ENCODE results near the gene UNC79.
"Not testable (repeated sequence)": the region's sequence is repeated elsewhere in the genome, so short reads cannot be mapped to it uniquely, and the experiment has no call there.

Gene UNC79

GRCh38 chr14:93430315-93431035 is at the start of gene UNC79:
UNC79 (plus strand) TSS chr14:93430939; CDS start chr14:93431030, 91 bp downstream.
- no peak for DNase-seq (ENCODE audit: low read depth, low spot score)

DNA sequence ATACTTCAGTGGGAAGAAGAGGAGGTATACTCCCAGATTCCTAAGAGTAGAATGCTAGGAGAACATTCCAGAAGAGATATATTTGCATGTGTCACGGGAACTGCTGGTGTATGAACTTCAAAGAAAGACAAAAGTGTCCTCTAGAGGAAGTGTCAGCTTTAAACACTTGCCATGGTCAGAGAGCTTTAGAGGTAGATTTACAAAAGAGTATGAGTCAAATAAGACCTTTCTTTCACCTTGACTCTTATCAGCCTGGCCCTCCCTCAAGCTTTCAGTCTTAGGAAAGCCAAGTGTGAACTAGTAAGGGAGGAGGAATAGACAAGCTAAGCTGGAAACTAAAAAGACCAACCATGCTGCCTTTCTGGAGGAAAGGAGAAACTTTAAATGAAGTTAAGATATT is 49.1 kb upstream of the UNC79 start:
- no peak for DNase-seq (ENCODE audit: low read depth, low spot score)

DNA sequence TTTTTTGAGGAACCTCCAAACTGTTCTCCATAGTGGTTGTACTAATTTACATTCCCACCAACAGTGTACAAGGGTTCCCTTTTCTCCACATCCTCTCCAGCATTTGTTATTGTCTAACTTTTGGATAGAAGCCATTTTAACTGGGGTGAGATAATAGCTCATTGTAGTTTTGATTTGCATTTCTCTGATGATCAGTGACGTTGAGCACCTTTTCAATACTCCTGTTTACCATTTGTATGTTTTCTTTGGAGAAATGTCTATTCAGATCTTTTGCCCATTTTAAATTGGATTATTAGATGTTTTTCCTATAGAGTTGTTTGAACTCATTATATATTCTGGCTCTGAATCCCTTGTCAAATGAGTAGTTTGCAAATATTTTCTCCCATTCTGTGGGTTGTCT is 46.5 kb upstream of the UNC79 start:
- DNase-seq (ENCODE audit: low read depth, low spot score): not testable (repeated sequence)

- DNase-seq (ENCODE audit: low read depth, low spot score): no peak
Observed at GRCh38 chr14:93395231-93395630, 35.5 kb upstream of the UNC79 start.

- no peak for DNase-seq (ENCODE audit: low read depth, low spot score)
Observed at GRCh38 chr14:93396456-93396855, 34.3 kb upstream of the UNC79 start.

DNA sequence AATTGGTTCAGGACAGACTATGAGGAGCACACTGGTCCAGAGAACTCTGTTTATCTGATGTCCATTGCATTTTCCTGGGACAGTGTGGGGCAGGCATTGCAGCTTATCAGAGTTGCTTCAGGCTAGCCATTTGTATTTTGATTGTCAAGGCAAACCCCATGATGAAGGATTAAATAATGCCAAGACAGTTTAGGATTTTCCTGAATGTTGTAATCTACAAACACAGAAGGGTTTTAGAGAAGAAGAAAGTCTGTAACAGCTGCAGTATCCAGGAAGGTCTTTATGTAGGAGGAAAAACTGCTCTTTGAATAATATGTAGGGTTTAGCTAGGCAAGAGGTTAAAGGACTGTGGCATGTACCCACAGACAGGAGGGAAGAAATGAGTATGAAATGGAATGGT is 32.2 kb upstream of the UNC79 start:
- DNase-seq (ENCODE audit: low read depth, low spot score): no peak

DNA sequence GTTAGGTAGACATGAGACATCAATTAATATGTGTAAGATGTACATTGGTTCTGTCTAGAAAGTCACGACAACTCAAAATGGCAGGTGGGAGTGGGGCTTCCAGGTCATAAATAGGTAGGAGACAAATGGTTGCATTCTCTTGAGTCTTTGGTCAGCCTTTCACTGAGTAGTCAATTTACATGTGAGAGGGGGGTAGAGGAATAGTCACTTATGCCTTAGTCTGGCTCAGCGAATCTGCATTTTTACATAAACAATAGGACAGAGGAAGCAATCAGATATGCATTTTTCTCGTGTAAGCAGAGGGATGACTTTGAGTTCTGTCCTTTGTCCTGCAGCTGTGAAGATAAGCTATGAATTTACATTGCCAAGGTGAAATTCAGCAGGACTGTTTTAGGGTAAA is 27.8 kb upstream of the UNC79 start:
- DNase-seq (ENCODE audit: low read depth, low spot score): no peak

DNA sequence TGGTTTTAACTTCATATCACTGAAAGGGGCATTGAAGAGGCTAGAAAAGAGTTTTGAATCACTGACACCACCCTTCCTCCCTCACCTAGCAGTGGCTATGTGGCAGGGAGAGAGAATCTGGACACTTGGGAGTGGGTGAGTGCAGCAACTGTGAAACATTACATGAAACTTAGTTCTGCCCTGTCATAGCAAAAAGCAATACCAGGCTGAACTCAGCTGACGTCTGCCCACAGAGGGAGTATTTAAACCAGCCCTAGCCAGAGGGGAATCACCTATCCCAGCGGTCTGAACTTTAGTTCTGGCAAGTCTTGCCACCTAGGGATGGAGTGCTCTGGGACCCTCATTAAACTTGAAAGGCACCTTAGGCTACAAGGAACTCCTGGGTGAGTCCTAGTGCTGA is 20.7 kb upstream of the UNC79 start:
- no peak for DNase-seq (ENCODE audit: low read depth, low spot score)

DNA sequence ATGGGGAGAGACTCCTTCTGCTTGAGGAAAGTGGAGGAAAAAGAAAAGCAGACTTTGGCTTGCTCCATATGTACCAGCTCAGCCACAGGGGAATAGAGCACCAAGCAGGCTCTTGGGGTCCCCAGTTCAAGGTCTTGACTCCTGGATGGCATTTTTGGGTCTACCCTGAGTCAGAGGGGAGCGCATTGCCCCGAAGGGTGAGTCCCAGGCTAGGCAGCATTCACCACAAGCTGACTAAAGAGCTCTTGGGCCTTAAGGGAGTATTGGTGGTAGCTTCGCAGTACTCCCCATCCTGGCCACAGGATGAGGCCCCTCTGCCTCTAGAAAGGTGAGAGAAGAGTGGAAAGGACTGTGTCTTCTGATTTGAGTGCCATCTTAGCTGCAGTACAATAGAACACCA is 19.8 kb upstream of the UNC79 start:
- DNase-seq (ENCODE audit: low read depth, low spot score): no peak

DNA sequence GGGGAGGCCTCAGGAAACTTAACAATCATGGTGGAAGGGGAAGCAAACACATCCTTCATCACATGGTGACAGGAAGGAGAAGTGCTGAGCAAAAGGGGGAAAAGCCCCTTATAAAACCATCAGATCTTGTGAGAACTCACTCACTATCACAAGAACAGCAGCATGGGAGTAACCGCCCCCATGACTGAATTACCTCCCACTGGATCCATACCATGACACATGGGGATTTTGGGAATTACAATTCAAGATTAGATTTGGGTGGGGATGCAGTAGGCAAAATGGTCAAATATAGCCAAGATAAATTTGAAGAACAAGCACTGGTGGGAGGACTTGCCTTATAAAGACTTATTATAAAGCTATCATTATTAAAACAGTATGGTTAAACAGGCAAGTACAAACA is 5.6 kb upstream of the UNC79 start:
- not testable (repeated sequence) for DNase-seq (ENCODE audit: low read depth, low spot score)

DNA sequence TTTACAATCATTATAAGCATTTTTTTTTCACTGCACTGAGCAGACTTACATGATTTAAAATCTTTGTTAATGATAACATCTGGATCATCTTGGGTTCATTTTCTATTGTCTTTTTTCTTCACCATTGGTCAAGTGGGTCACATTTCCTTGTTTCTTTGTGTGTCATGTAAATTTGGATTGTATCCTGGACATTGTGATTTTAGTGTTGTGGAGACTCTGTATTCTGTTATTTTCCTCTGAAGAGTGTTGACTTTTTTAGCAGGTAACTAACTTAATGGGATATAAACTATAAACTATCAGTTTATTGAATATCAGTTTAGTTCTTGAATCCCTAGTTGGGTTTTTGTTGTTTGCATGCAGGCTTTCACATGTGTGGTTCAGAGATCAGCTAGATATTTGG is 4.0 kb upstream of the UNC79 start:
- DNase-seq (ENCODE audit: low read depth, low spot score): no peak

DNA sequence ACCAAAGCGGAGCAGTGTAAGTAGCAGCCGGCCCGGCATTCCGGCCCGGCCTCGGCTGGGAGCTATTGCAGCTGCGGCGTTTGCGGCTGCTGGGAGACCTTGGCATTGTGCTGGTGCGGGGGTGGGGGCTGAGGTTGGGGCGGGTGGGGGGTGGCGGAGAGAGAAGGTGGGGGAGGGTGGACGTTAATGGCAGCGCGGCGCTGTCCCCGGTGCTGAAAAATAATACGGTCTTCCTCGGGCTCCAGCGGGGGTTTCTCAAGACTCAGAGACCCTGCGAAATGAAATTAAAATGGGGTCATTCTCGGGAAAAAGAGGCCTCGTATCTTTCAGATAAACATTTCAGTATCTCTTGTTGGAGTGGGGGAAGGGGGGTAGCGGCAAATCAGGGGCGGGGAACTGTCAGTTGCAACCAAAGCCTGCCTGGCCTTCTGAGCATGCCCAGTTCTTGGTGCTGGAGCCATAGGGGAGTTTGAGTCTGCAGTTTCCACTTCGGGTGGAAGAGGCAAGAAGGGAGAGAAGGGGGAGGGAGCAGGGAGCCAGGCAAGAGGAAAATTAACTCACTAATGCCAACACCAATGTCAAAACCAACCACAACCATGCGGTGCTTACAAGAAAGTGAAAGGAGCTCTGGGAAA is 414 bp downstream of the UNC79 start:
- DNase-seq (ENCODE audit: low read depth, low spot score): no peak

- DNase-seq (ENCODE audit: low read depth, low spot score): no peak
Observed at GRCh38 chr14:93454224-93454623, 23.5 kb downstream of the UNC79 start.

GRCh38 chr14:93456356-93456755 is 25.6 kb downstream of the UNC79 start:
- no peak for DNase-seq (ENCODE audit: low read depth, low spot score)

- no peak for DNase-seq (ENCODE audit: low read depth, low spot score)
Observed at GRCh38 chr14:93458234-93458633, 27.5 kb downstream of the UNC79 start.

GRCh38 chr14:93462479-93462878 is 31.7 kb downstream of the UNC79 start:
- no peak for DNase-seq (ENCODE audit: low read depth, low spot score)

DNA sequence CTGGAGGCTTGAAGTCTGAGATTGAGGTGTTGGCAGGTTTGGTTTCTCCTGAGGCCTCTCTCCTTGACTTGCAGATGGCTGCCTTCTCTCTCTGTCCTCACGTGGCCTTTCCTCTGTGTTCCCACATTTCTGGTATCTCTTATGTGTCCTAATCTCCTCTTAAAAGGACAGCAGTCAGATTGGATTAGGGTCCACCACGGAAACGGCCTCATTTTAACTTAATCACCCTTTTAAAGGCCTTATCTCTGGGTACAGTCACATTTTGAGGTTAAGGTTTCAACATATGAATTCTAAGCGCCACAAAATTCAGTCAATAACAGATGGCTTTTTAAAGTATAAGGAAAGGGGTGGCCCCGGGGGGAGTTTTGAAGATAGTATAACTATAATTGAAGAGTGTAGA is 33.5 kb downstream of the UNC79 start:
- no peak for DNase-seq (ENCODE audit: low read depth, low spot score)

DNA sequence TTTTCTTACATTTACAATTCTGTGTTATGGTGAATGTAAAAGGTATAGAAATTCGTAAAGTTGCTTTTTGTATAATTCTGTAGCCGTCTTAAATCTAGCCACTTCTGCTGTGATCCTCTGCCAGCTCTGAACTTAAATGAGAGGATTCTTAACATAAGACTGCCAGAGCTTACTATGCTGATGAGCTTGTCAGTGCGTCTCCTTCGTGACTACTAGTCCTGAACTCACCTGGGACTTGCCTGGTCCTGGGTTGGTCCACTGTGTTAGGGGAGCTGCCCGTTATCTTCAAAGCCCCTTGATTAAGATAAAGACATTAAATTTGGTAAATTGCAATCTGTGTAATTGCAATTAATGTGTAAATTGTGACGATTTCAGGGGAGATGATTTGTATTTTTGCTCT is 44.7 kb downstream of the UNC79 start:
- DNase-seq (ENCODE audit: low read depth, low spot score): no peak

- no peak for DNase-seq (ENCODE audit: low read depth, low spot score)
Observed at GRCh38 chr14:93476305-93476704, 45.6 kb downstream of the UNC79 start.

DNA sequence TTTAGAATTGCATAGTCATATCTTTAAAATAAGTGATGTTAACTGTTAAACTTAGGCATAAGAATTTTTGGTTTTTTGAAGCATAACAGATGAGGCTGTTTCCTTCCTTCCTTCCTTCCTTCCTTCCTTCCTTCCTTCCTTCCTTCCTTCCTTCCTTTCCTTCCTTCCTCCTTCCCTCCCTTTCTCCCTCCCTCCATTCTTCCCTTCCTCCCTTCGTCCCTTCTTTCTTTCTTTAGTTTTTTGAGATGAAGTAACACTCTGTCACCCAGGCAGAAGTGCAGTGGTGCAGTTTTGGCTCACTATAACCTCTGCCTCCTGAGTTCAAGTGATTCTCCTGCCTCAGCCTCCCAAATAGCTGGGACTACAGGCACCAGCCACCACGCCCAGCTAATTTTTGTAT is 48.3 kb downstream of the UNC79 start:
- not testable (repeated sequence) for DNase-seq (ENCODE audit: low read depth, low spot score)

DNA sequence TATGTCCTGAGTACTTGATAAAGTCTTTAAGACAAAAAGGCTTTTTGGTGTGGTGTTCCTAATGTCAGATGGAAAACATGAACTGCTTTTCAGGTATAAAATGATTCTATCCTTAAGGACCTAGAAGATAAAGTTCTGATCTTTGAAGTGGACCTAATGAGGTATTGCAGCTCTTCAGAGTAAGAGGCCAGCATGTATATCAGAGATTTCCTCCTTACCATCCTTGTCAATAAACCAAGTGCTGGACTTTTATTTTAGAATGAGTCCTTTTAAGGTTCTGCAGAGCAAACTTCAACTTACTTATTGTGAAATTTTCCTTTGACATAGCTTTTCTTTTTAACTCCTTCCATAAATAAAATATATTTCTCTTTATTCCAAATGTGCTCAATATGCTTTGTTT is 50.1 kb downstream of the UNC79 start:
- DNase-seq (ENCODE audit: low read depth, low spot score): no peak

DNA sequence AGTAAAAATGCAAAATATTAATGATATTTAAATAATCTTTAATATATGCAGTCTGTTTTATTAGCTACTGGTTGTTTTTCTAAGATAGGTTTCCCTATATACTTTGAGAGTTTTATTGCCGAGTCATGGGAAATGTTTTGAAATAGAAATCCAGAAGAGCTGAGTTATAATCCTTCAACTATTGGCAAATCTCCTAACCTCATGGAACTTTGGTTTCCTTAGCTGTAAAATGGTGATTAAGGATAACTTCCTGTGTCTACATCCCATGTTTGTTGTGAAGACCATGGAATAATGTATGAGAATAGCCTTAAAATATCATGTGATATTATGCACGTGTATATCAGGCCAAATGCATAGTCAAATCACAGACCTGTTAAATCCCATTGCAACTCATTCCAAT is 51.0 kb downstream of the UNC79 start:
- DNase-seq (ENCODE audit: low read depth, low spot score): no peak

GRCh38 chr14:93490001-93490400 is 59.3 kb downstream of the UNC79 start:
- DNase-seq (ENCODE audit: low read depth, low spot score): no peak

DNA sequence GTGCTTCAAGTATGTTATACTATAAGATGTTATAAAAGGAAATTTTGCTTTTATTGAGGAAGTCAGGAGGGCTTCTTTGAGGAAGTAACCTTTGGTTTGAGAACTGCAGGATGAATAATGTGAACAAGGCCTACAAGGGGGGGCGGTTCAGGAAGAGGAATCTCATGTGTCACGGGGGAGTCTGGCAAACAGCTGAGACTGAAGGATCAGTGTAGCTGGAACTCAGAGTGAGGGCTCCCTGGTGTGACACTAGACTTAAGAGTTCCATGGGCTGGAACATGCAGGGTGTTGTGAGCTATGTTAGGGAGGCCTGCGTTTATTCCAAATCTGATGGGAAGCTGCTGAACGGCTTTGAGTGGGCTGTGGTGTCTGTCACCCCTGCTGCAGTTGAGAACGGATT is 62.3 kb downstream of the UNC79 start:
- no peak for DNase-seq (ENCODE audit: low read depth, low spot score)

Measured in smooth muscle cell of the brain vasculature (primary cell).